ENCODE data around the gene SH3D19.

The SH3D19 gene

GRCh38 chr4:151182455-151182996, 142.9 kb downstream of the SH3D19 start:
- Histone ChIP-seq H2BK120ac (ENCODE audit: low read depth, low read length) (no peak overlapping the region), H2AK5ac (ENCODE audit: low read length) (no peak overlapping the region), H3K23ac (ENCODE audit: low read length) (no peak overlapping the region), H4K5ac (ENCODE audit: low read length) (no peak overlapping the region), H3K4me3 (ENCODE audit: low read length) (no peak overlapping the region), H3K27me3 (ENCODE audit: insufficient read depth, low read length, poor library complexity) (no peaks in the 10 kb centered on the region), H3K4ac (ENCODE audit: low read depth, low read length) (no peak overlapping the region), H3K9ac (ENCODE audit: low read length) (no peak overlapping the region), H3K79me1 (ENCODE audit: low read length) (no peaks in the 10 kb centered on the region), H2BK5ac (ENCODE audit: low read length) (no peak overlapping the region), H3K18ac (ENCODE audit: low read length) (no peak overlapping the region), H3K4me1 (ENCODE audit: control insufficient read depth, low read depth, low read length) (no peaks in the 10 kb centered on the region), H4K8ac (ENCODE audit: low read depth, low read length) (no peak overlapping the region), H3K79me2 (ENCODE audit: control insufficient read depth, insufficient read depth, low read length) (no peaks in the 10 kb centered on the region), H3K56ac (ENCODE audit: low read length) (no peak overlapping the region), H2BK15ac (replicated peaks; ENCODE audit: low read depth) (no peak overlapping the region), H3K27ac (ENCODE audit: low read depth, low read length) (no peak overlapping the region), H3K36me3 (ENCODE audit: control insufficient read depth, insufficient read depth, low read length) (no peaks in the 10 kb centered on the region), H3K4me2 (ENCODE audit: low read length) (no peak overlapping the region)
- DNase-seq: no peak
- WGBS (ENCODE audit: extremely low coverage, insufficient coverage, low lambda C conversion rate): no CpG with 5 or more reads among the region's 5 CpGs

DNA sequence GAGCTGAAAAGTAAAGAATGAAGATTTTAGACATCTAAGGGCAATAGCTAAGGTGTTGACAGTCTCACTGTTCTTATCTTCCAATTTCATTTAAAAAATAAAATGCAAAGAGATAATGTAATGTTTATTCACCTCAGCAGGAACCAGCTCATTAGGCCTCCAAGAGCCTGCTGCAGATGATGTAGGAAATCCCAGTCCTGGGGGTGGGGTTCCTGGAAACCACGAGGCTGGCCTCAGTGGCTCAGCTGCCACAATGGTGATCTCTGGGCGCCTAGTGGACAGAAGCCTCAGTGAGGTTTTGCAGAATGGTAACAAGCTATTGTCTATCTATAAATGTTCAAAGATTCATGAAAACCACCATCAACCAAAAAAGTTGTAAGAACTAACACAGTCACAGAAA, 148.7 kb downstream of the SH3D19 start:
- no peak for DNase-seq
- no peak overlapping the region for H4K8ac ChIP-seq (ENCODE audit: low read depth, low read length)
- no peak overlapping the region for H2BK5ac ChIP-seq (ENCODE audit: low read length)
- H3K4ac ChIP-seq (ENCODE audit: low read depth, low read length): no peak overlapping the region
- H2BK120ac ChIP-seq (ENCODE audit: low read depth, low read length): no peak overlapping the region
- H3K79me2 ChIP-seq (ENCODE audit: control insufficient read depth, insufficient read depth, low read length): no peaks in the 10 kb centered on the region
- H3K9ac ChIP-seq (ENCODE audit: low read length): no peak overlapping the region
- H4K5ac ChIP-seq (ENCODE audit: low read length): no peak overlapping the region
- no peak overlapping the region for H3K4me3 ChIP-seq (ENCODE audit: low read length)
- H2AK5ac ChIP-seq (ENCODE audit: low read length): no peak overlapping the region
- H3K23ac ChIP-seq (ENCODE audit: low read length): no peak overlapping the region
- no peak overlapping the region for H2BK15ac ChIP-seq (replicated peaks; ENCODE audit: low read depth)
- H3K4me1 ChIP-seq (ENCODE audit: control insufficient read depth, low read depth, low read length): no peaks in the 10 kb centered on the region
- H3K56ac ChIP-seq (ENCODE audit: low read length): no peak overlapping the region
- no peak overlapping the region for H3K27ac ChIP-seq (ENCODE audit: low read depth, low read length)
- no peak overlapping the region for H3K18ac ChIP-seq (ENCODE audit: low read length)
- H3K4me2 ChIP-seq (ENCODE audit: low read length): no peak overlapping the region
- H3K27me3 ChIP-seq (ENCODE audit: insufficient read depth, low read length, poor library complexity): no peaks in the 10 kb centered on the region
- H3K36me3 ChIP-seq (ENCODE audit: control insufficient read depth, insufficient read depth, low read length): no peaks in the 10 kb centered on the region
- WGBS (ENCODE audit: extremely low coverage, insufficient coverage, low lambda C conversion rate): no CpG with 5 or more reads among the region's 2 CpGs
- H3K79me1 ChIP-seq (ENCODE audit: low read length): no peaks in the 10 kb centered on the region

- Histone ChIP-seq H3K27me3 (ENCODE audit: insufficient read depth, low read length, poor library complexity) (no peaks in the 10 kb centered on the region), H3K23ac (ENCODE audit: low read length) (no peak overlapping the region), H3K27ac (ENCODE audit: low read depth, low read length) (no peak overlapping the region), H3K36me3 (ENCODE audit: control insufficient read depth, insufficient read depth, low read length) (no peaks in the 10 kb centered on the region), H3K4ac (ENCODE audit: low read depth, low read length) (no peak overlapping the region), H3K79me2 (ENCODE audit: control insufficient read depth, insufficient read depth, low read length) (no peaks in the 10 kb centered on the region), H3K18ac (ENCODE audit: low read length) (no peak overlapping the region), H3K79me1 (ENCODE audit: low read length) (no peaks in the 10 kb centered on the region), H4K5ac (ENCODE audit: low read length) (no peak overlapping the region), H3K4me3 (ENCODE audit: low read length) (no peak overlapping the region), H3K4me1 (ENCODE audit: control insufficient read depth, low read depth, low read length) (no peaks in the 10 kb centered on the region), H2AK5ac (ENCODE audit: low read length) (no peak overlapping the region), H3K9ac (ENCODE audit: low read length) (no peak overlapping the region), H2BK120ac (ENCODE audit: low read depth, low read length) (no peak overlapping the region), H3K4me2 (ENCODE audit: low read length) (no peak overlapping the region), H4K8ac (ENCODE audit: low read depth, low read length) (no peak overlapping the region), H2BK15ac (replicated peaks; ENCODE audit: low read depth) (no peak overlapping the region), H3K56ac (ENCODE audit: low read length) (no peak overlapping the region), H2BK5ac (ENCODE audit: low read length) (no peak overlapping the region)
- no peak for DNase-seq
- no CpG with 5 or more reads among the region's 8 CpGs for WGBS (ENCODE audit: extremely low coverage, insufficient coverage, low lambda C conversion rate)
Observed at GRCh38 chr4:151175754-151176631, 149.4 kb downstream of the SH3D19 start.

GRCh38 chr4:151175233-151175632, 150.2 kb downstream of the SH3D19 start:
- Histone ChIP-seq H3K9ac (ENCODE audit: low read length) (no peak overlapping the region), H3K56ac (ENCODE audit: low read length) (no peak overlapping the region), H4K5ac (ENCODE audit: low read length) (no peak overlapping the region), H3K27ac (ENCODE audit: low read depth, low read length) (no peak overlapping the region), H3K4me1 (ENCODE audit: control insufficient read depth, low read depth, low read length) (no peaks in the 10 kb centered on the region), H4K8ac (ENCODE audit: low read depth, low read length) (no peak overlapping the region), H2BK15ac (replicated peaks; ENCODE audit: low read depth) (no peak overlapping the region), H3K18ac (ENCODE audit: low read length) (no peak overlapping the region), H3K4me2 (ENCODE audit: low read length) (no peak overlapping the region), H3K79me1 (ENCODE audit: low read length) (no peaks in the 10 kb centered on the region), H3K23ac (ENCODE audit: low read length) (no peak overlapping the region), H2BK120ac (ENCODE audit: low read depth, low read length) (no peak overlapping the region), H2BK5ac (ENCODE audit: low read length) (no peak overlapping the region), H3K4ac (ENCODE audit: low read depth, low read length) (no peak overlapping the region), H3K27me3 (ENCODE audit: insufficient read depth, low read length, poor library complexity) (no peaks in the 10 kb centered on the region), H3K4me3 (ENCODE audit: low read length) (no peak overlapping the region), H3K79me2 (ENCODE audit: control insufficient read depth, insufficient read depth, low read length) (no peaks in the 10 kb centered on the region), H2AK5ac (ENCODE audit: low read length) (no peak overlapping the region), H3K36me3 (ENCODE audit: control insufficient read depth, insufficient read depth, low read length) (no peaks in the 10 kb centered on the region)
- DNase-seq: no peak
- no CpG with 5 or more reads among the region's 7 CpGs for WGBS (ENCODE audit: extremely low coverage, insufficient coverage, low lambda C conversion rate)

DNA sequence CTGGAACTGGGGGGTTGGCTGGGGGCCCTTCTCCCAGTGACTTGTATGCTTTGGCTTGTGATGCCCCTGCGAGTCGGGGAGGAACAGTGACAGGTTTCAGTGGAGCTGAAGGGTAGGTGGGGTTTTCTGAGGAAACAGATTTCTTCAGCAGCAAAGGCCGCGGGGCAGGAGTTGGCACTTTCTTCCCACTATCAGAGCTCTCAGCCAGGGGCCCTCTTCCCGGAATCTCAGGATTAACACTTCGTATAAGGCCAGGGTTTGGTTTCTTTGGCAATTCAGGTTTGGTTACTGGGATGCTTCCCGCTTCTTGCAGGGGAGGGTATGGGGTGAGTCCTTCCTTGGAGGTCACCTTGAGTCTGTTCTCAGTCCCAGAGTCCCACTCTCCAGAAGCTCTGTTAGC, 150.6 kb downstream of the SH3D19 start:
- no peak overlapping the region for H3K4ac ChIP-seq (ENCODE audit: low read depth, low read length)
- no peak overlapping the region for H3K9ac ChIP-seq (ENCODE audit: low read length)
- H3K27ac ChIP-seq (ENCODE audit: low read depth, low read length): no peak overlapping the region

More for the DNA sequence above, 150.6 kb downstream of the SH3D19 start:
- no peaks in the 10 kb centered on the region for H3K79me2 ChIP-seq (ENCODE audit: control insufficient read depth, insufficient read depth, low read length)
- no peak overlapping the region for H2BK5ac ChIP-seq (ENCODE audit: low read length)
- H2AK5ac ChIP-seq (ENCODE audit: low read length): no peak overlapping the region
- no CpG with 5 or more reads among the region's 7 CpGs for WGBS (ENCODE audit: extremely low coverage, insufficient coverage, low lambda C conversion rate)
- peak; percentile 56 for DNase-seq
- H3K4me2 ChIP-seq (ENCODE audit: low read length): no peak overlapping the region
- H3K18ac ChIP-seq (ENCODE audit: low read length): no peak overlapping the region
- no peak overlapping the region for H4K8ac ChIP-seq (ENCODE audit: low read depth, low read length)
- H3K56ac ChIP-seq (ENCODE audit: low read length): no peak overlapping the region
- H3K4me3 ChIP-seq (ENCODE audit: low read length): no peak overlapping the region
- no peaks in the 10 kb centered on the region for H3K27me3 ChIP-seq (ENCODE audit: insufficient read depth, low read length, poor library complexity)
- no peaks in the 10 kb centered on the region for H3K4me1 ChIP-seq (ENCODE audit: control insufficient read depth, low read depth, low read length)
- no peak overlapping the region for H2BK120ac ChIP-seq (ENCODE audit: low read depth, low read length)
- no peak overlapping the region for H3K23ac ChIP-seq (ENCODE audit: low read length)
- H2BK15ac ChIP-seq (replicated peaks; ENCODE audit: low read depth): no peak overlapping the region
- no peak overlapping the region for H4K5ac ChIP-seq (ENCODE audit: low read length)
- no peaks in the 10 kb centered on the region for H3K36me3 ChIP-seq (ENCODE audit: control insufficient read depth, insufficient read depth, low read length)
- no peaks in the 10 kb centered on the region for H3K79me1 ChIP-seq (ENCODE audit: low read length)
